OCI-LY3 (cell line): ENCODE data around the gene SATB2.

Experiments
- CTCF ChIP-seq: fragments of 200-600, 300-600 bp; sonication (generic); IDR thresholded peaks from 2 replicates; pipeline ENCODE4 v1.5.1; 2014; ENCODE audit warnings: antibody characterized with exemption, low read length, low read depth
- EZH2phosphoT487 ChIP-seq: fragments of 200-600 bp; shearing (Covaris generic); IDR thresholded peaks from 2 replicates; pipeline ENCODE4 v1.6.1; 2018; ENCODE audit warnings: antibody characterized with exemption, mixed run types, low read depth

- TF ChIP-seq CTCF (no peak), EZH2phosphoT487 (no peak)
Measured at GRCh38 chr2:199455210-199455544, 2.6 kb downstream of the SATB2 start.
